ENCODE results near the gene NINJ1. TPM values are rescaled to one million over a fixed set of nuclear protein-coding genes. Genes with fewer than 3 reads are reported as not detected.

The NINJ1 gene
- total and polyA plus RNA-seq, 2 donors (not counting 1 experiment from before 2014, with no cell fraction given), result 8.3 to 13.2 TPM

- TF ChIP-seq EZH2 (IDR thresholded peaks at IDR 0.05; ENCODE audit: borderline replicate concordance, insufficient read depth, low read depth, low read length, poor library complexity, severe bottlenecking) (no peak), CTCF (IDR thresholded peaks at IDR 0.05) (no peak)
- Mint-ChIP-seq H3K4me3 (no peak overlapping the region), H3K27ac (peak overlapping the region; percentile 95), H3K9me3 (ENCODE audit: insufficient read depth) (peaks cover 5% of the 10 kb centered on the region), H3K27me3 (no peaks in the 10 kb centered on the region), H3K4me1 (peaks cover 53% of the 10 kb centered on the region)
- ATAC-seq (ENCODE audit: low read depth) (no peak), DNase-seq (no peak)
- no peaks in the 10 kb centered on the region for H3K79me2 ChIP-seq (ENCODE audit: control insufficient read depth, insufficient read depth, low read length)
- intact Hi-C loops (cut with micrococcal nuclease), result loop anchor here (10.0 kb wide), 1 partner anchor 977 kb away; the partner anchor contains the start of gene SPTLC1
- no peaks in the 10 kb centered on the region for H3K27me3 ChIP-seq (replicated peaks in 1 of 4; ENCODE audit: control extremely low read depth in 1 of 4, control insufficient read depth in 3 of 4, insufficient read depth in 4 of 4, low read length in 3 of 4)
- no peaks in the 10 kb centered on the region for H4K20me1 ChIP-seq (ENCODE audit: control insufficient read depth, insufficient read depth, low read length, poor library complexity, severe bottlenecking)
- H3K9me3 ChIP-seq (ENCODE audit: control extremely low read depth in 1 of 3, control insufficient read depth in 2 of 3, insufficient read depth in 1 of 3, low read length in 2 of 3), result peaks cover 0 to 13% (median 0%) of the 10 kb centered on the region in 3 donors
- H3K4me3 ChIP-seq (ENCODE audit: control extremely low read depth in 1 of 5, extremely low read depth in 1 of 5, insufficient read depth in 1 of 5, low read depth in 2 of 5, low read length in 4 of 5), result no peak overlapping the region
- WGBS (ENCODE audit: insufficient coverage), result 86% methylated on average over 1 of the region's 3 CpGs
- H3K4me1 ChIP-seq (ENCODE audit: control insufficient read depth in 2 of 2, insufficient read depth in 2 of 2, low read length in 2 of 2), result peaks cover 49% of the 10 kb centered on the region in 2 donors
- H3K9ac ChIP-seq (ENCODE audit: low read length), result no peak overlapping the region
- no peak overlapping the region for H2AFZ ChIP-seq (ENCODE audit: insufficient read depth, low read depth, low read length, poor library complexity, severe bottlenecking)
- ChIA-PET CTCF (interaction anchor here (1.6 kb wide), 1 partner anchor 18 kb away, joined by 3 read pairs; no protein-coding TSS in a partner anchor), POLR2A (interaction anchor here (0.5 kb wide), 1 partner anchor 36 kb away, joined by 7 read pairs; no protein-coding TSS in a partner anchor)
- peaks cover 0 to 9% of the 10 kb centered on the region in 2 experiments for H3K36me3 ChIP-seq (replicated peaks in 1 of 2; ENCODE audit: control extremely low read depth in 1 of 2, control insufficient read depth in 1 of 2, extremely low read depth in 1 of 2, insufficient read depth in 2 of 2, low read length in 1 of 2)
- no peak overlapping the region for H3K27ac ChIP-seq (ENCODE audit: low read length in 2 of 2)
- H3K4me2 ChIP-seq (replicated peaks; ENCODE audit: low read depth, low read length, poor library complexity, severe bottlenecking), result no peak overlapping the region
Observed at GRCh38 chr9:93091453-93092081, 42.5 kb downstream of the NINJ1 start.

DNA sequence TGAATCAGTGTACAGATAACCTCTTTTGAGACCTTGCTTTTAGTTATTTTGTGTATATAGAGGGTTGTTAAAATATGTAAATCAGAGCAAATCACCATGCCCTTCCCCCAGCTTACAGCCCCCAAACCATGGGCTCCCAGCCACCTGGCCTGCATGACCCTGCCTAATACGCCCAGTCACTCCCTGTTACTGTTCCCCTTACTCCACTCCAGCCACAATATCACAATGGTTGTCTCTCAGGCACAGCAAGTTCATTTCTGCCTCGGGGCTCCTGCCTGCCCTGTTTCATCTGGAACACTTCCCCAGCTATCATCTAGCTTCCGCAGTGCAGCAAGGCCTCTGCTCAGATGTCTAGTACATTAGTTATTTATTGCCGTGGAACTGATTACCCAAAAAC is 43.0 kb downstream of the NINJ1 start:
- Histone ChIP-seq H3K79me2 (ENCODE audit: control insufficient read depth, insufficient read depth, low read length) (no peaks in the 10 kb centered on the region), H4K20me1 (ENCODE audit: control insufficient read depth, insufficient read depth, low read length, poor library complexity, severe bottlenecking) (no peaks in the 10 kb centered on the region), H3K4me3 (ENCODE audit: control extremely low read depth in 1 of 5, extremely low read depth in 1 of 5, insufficient read depth in 1 of 5, low read depth in 2 of 5, low read length in 4 of 5) (no peak overlapping the region), H2AFZ (ENCODE audit: insufficient read depth, low read depth, low read length, poor library complexity, severe bottlenecking) (no peak overlapping the region), H3K36me3 (replicated peaks in 1 of 2; ENCODE audit: control extremely low read depth in 1 of 2, control insufficient read depth in 1 of 2, extremely low read depth in 1 of 2, insufficient read depth in 2 of 2, low read length in 1 of 2) (peaks cover 0 to 11% of the 10 kb centered on the region in 2 experiments), H3K4me2 (replicated peaks; ENCODE audit: low read depth, low read length, poor library complexity, severe bottlenecking) (no peak overlapping the region), H3K27me3 (replicated peaks in 1 of 4; ENCODE audit: control extremely low read depth in 1 of 4, control insufficient read depth in 3 of 4, insufficient read depth in 4 of 4, low read length in 3 of 4) (no peaks in the 10 kb centered on the region), H3K4me1 (ENCODE audit: control insufficient read depth in 2 of 2, insufficient read depth in 2 of 2, low read length in 2 of 2) (peaks cover 49% of the 10 kb centered on the region in 2 donors), H3K9ac (ENCODE audit: low read length) (no peak overlapping the region), H3K27ac (ENCODE audit: low read length in 2 of 2) (no peak overlapping the region), H3K9me3 (ENCODE audit: control extremely low read depth in 1 of 3, control insufficient read depth in 2 of 3, insufficient read depth in 1 of 3, low read length in 2 of 3) (peaks cover 0 to 14% (median 0%) of the 10 kb centered on the region in 3 donors)
- TF ChIP-seq CTCF (IDR thresholded peaks at IDR 0.05) (no peak), EZH2 (IDR thresholded peaks at IDR 0.05; ENCODE audit: borderline replicate concordance, insufficient read depth, low read depth, low read length, poor library complexity, severe bottlenecking) (no peak)
- no peak for DNase-seq
- intact Hi-C loops (cut with micrococcal nuclease), result loop anchor here (10.0 kb wide), 1 partner anchor 976 kb away; the partner anchor contains the start of gene SPTLC1
- ChIA-PET CTCF (interaction anchor here (1.6 kb wide), 1 partner anchor 18 kb away, joined by 3 read pairs; no protein-coding TSS in a partner anchor), POLR2A (interaction anchor here (0.6 kb wide), 1 partner anchor 1030 kb away, joined by 5 read pairs; no protein-coding TSS in a partner anchor)
- Mint-ChIP-seq H3K27me3 (no peaks in the 10 kb centered on the region), H3K4me1 (peaks cover 53% of the 10 kb centered on the region), H3K9me3 (ENCODE audit: insufficient read depth) (peaks cover 5% of the 10 kb centered on the region), H3K27ac (peak overlapping the region; percentile 95), H3K4me3 (peak overlapping the region; percentile 27)
- ATAC-seq (ENCODE audit: low read depth), result no peak
- 83% methylated on average over 4 of the region's 4 CpGs for WGBS (ENCODE audit: insufficient coverage)
